Ovary (tissue), 3 donors: ENCODE measurements around the gene NUDCD3.
"Not testable (repeated sequence)": the region's sequence is repeated elsewhere in the genome, so short reads cannot be mapped to it uniquely, and the experiment has no call there.

ENCODE experiments used
- POLR2A ChIP-seq: fragments of 450-650 bp; IDR thresholded peaks from one replicate; pipeline ENCODE4 v1.6.1; 2017; ENCODE audit warnings: antibody characterized with exemption, mild to moderate bottlenecking, moderate library complexity
- TF ChIP-seq, protein P1 (sequence below), 3 donors: fragments of 450-650 bp in 2 of 3; fragments of 200-600 bp in 1 of 3; IDR thresholded peaks; one replicate each; pipeline versions ENCODE4 v1.5.1 to v1.8.0; 2016 to 2022; ENCODE audit warnings: antibody characterized with exemption in 3 of 3, mild to moderate bottlenecking in 1 of 3
- donor health status: DM: no; HTN: no; CAD: no.

DNA sequence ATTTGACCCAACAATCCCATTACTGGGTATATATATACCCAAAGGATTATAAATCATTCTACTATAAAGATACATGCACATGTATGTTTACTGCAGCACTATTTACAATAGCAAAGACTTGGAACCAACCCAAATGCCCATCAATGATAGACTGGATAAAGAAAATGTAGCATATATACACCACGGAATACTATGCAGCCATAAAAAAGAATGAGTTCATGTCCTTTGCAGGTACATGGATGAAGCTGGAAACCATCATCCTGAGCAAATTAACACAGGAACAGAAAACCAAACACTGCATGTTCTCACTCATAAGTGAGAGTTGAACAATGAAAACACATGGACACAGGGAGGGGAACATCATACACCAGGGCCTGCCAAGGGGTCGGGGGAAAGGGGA lies 65.7 kb downstream of the NUDCD3 start:
- TF ChIP-seq, protein P1, sequence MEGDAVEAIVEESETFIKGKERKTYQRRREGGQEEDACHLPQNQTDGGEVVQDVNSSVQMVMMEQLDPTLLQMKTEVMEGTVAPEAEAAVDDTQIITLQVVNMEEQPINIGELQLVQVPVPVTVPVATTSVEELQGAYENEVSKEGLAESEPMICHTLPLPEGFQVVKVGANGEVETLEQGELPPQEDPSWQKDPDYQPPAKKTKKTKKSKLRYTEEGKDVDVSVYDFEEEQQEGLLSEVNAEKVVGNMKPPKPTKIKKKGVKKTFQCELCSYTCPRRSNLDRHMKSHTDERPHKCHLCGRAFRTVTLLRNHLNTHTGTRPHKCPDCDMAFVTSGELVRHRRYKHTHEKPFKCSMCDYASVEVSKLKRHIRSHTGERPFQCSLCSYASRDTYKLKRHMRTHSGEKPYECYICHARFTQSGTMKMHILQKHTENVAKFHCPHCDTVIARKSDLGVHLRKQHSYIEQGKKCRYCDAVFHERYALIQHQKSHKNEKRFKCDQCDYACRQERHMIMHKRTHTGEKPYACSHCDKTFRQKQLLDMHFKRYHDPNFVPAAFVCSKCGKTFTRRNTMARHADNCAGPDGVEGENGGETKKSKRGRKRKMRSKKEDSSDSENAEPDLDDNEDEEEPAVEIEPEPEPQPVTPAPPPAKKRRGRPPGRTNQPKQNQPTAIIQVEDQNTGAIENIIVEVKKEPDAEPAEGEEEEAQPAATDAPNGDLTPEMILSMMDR (IDR thresholded peaks at IDR 0.05): not testable (repeated sequence)
- not testable (repeated sequence) for TF ChIP-seq POLR2A
